GM21367 (cell line): Measurements from ENCODE around the gene ZC3H10.
"Not testable (repeated sequence)": the region's sequence is repeated elsewhere in the genome, so short reads cannot be mapped to it uniquely, and the experiment has no call there.

Experiments
- ATAC-seq: cut with Tn5 transposase; IDR thresholded peaks from one replicate; pipeline ENCODE4 v1.9.1; 2021; ENCODE audit not compliant: unreplicated experiment

Gene ZC3H10, protein sequence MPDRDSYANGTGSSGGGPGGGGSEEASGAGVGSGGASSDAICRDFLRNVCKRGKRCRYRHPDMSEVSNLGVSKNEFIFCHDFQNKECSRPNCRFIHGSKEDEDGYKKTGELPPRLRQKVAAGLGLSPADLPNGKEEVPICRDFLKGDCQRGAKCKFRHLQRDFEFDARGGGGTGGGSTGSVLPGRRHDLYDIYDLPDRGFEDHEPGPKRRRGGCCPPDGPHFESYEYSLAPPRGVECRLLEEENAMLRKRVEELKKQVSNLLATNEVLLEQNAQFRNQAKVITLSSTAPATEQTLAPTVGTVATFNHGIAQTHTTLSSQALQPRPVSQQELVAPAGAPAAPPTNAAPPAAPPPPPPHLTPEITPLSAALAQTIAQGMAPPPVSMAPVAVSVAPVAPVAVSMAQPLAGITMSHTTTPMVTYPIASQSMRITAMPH

DNA sequence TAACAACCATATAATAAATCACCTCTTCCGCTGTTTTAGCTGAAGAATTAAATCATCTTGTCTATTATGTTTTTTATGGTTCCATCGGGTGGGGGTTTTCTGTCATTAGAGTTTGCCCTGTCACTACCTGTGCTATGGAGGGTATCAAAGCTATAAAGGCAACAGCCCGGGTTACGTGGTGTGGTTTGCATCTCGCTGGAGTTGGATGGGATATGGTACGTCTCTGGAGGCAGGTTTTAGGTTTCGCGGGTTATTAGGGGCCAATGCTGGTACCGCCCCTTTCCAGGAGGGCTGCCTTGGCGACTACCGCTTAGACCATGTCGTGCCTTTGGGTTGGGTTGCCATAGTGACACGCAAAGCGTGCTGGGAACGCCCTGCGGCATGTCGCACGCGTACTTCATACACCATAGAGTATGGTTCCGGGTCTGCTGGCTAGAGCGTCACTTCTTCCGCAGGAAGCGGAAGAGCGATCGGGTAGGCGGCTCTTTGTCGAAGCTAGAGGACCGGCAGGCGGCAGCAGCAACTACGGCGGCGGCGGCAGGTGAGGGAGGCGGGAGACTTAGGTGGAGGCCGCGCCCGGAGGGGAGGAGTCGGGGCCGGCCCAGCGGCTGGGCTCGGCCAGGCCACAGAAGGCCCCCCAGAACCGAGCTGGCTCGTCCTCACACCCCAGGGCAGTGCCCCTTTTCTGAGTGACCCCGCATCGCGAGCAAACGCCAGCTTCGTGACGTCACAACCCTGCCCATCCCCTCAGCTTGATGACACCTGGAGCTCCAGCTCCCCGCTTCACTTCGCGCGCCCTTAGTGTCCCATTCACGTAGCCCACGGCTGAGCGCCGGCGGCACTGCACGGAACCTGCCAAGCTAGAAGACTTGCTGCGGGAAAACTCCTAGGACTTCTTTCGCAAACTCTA, at the start of gene ZC3H10:
TSS of gene ZC3H10 (plus strand) at position 489 of the 910 bp plus-strand sequence. CDS start 2,297 bp downstream, outside the sequence.
- ATAC-seq: peak; percentile 67

DNA sequence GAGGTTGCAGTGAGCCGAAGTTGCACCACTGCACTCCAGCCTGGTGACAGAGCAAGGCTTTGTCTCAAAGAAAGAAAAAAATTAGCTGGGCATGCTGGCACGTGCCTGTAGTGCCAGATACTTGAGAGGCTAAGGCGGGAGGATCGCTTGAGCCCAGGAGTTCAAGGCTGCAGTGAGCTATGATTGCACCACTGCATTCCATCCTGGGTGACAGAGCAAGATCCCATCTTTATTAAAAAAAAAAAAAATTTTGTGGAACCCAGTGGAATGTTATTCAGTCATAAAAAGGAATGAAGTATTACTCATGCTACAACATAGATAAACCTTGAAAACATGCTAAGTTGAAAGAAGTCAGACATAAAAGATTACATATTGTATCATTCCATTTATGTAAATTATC, 46.4 kb upstream of the ZC3H10 start:
- no peak for ATAC-seq

DNA sequence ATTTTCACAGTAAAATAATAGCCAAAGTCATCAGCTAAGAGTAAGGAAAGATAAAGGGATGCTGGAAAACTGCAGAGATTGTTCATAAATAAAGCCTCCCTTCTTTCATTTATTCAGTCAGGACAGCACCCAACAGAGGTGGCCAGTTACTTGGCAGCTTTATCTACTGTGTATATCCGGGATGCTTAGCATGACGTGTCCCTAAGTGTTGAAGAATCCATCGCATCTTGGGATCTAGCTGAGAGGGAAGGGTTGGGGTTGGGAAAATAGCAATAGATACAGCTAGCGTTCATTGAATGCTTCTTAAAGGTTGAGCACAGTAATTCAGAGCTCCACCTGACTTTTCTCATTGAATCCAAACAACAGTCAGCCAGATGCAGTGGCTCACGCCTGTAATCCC, 43.7 kb upstream of the ZC3H10 start:
- ATAC-seq: no peak

DNA sequence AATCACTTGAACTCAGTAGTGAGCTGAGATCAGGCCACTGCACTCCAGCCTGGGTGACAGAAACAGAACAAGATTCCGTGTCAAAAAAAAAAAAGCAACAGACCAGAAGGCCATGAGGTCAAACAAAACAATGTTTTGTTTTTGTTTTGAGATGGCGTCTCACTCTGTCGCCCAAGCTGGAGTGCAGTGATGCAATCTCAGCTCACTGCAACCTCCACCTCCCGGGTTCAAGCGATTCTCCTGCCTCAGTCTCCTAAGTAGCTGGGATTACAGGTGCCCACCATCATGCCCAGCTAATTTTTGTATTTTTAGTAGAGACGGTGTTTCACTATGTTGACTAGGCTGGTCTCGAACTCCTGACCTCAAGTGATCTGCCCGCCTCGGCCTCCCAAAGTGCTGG, 40.1 kb upstream of the ZC3H10 start:
- not testable (repeated sequence) for ATAC-seq

DNA sequence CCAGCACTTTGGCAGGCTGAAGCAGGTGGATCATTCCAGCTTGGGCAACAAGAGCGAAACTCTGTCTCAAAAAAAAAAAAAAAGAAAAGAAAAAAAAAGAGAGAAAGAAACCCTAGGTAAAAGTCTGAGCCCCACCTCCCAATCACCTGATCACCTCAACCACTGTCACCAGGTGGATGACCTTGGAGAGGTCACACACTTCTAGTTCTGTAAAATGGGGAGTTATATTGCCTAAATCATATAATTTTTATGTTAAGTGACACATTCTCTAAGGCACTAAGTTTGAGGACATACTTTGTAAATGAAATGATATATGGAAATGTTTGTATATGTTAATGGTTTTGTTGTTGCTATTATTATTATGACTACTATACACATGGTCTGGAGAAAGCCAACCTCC, 39.6 kb upstream of the ZC3H10 start:
- no peak for ATAC-seq

DNA sequence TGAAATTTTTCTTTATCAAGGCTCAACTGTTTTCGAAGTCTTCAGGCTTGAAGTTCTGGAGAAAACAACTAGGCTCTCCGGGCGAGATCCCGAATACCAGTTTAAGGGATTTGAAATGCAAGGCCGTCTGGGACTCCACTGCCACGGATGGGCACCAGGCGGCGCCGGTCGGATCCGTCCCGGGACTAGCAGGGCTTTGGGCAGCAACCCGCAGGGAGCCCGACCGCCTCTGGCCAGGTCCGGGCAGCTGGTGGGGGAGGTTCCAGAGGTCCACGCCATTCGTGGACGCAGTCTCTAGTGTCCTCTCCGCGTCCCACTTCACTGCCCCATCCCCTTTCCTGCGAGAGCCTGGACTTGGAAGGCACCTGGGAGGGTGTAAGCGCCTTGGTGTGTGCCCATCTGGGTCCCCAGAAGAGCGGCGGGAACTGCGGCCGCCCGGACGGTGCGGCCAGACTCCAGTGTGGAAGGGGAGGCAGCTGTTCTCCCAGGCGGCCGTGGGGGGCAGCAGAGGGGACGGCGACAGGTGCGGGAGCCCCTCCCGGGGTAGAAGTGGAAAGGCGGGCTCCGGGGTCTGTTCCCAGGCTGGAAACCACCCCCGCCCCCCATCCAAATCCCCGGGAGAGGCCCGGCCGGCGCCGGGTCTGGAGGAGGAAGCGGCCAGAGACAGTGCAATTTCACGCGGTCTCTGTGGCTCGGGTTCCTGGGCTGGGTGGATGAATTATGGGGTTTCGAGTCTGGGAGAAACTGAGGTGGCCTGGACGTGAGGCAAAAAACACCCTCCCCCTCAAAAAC, 38.9 kb upstream of the ZC3H10 start:
- ATAC-seq: no peak

DNA sequence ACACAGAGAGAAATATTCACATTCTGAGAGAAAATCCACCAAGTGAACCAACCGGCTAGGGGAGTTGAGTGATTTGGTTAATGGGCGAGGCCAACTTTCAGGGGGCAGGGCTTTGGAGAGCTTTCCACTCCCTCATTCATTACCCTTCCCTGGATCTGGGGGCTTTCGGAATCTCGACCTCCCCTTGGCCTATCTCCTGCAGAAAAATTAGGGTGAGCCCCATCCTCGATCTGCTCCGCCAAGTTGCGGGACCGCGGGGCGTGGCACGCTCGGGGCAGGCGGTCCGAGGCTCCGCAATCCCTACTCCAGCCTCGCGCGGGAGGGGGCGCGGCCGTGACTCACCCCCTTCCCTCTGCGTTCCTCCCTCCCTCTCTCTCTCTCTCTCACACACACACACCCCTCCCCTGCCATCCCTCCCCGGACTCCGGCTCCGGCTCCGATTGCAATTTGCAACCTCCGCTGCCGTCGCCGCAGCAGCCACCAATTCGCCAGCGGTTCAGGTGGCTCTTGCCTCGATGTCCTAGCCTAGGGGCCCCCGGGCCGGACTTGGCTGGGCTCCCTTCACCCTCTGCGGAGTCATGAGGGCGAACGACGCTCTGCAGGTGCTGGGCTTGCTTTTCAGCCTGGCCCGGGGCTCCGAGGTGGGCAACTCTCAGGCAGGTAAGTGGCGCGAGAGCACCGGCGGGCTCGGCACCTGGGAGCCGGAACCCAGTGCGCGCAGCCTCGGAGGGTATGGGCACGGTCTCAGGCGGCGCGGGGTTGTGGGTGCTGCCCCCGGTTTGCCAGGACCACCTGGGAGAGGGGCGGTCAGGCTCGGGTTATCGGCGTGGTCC, 38.1 kb upstream of the ZC3H10 start, which contains the start of gene ERBB3:
TSS of gene ERBB3 (plus strand) at position 443 of the 833 bp plus-strand sequence. CDS start at position 579, 136 bp downstream.
- no peak for ATAC-seq

DNA sequence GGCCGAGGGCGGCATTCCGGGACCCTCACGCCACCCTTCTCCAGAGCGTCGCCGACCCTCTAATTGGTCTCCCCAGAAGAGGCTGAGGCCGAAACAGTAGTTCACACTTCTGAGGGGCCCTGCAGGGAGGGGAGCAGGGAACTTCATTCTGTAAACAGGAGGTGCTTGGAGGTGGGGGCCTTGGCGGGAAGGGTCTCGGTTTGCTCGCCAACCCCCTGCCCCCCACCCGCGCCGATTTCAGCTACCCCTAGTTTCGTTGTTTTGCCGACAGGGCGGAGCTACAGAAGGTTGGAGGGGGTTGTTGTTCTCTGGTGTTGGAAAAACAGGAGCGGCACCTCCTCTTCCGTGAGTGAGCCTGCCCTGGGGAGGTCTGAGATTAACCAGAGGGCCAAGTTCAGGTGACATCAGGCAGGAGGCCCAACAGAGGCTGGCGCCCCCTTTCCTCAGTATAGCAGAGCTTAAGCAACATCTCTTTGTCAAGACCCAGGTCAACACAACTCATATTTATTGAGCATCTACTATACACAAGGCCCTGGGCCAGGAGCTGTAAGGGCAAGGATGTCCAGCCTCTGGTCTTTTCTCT, 37.4 kb upstream of the ZC3H10 start:
- ATAC-seq: no peak

DNA sequence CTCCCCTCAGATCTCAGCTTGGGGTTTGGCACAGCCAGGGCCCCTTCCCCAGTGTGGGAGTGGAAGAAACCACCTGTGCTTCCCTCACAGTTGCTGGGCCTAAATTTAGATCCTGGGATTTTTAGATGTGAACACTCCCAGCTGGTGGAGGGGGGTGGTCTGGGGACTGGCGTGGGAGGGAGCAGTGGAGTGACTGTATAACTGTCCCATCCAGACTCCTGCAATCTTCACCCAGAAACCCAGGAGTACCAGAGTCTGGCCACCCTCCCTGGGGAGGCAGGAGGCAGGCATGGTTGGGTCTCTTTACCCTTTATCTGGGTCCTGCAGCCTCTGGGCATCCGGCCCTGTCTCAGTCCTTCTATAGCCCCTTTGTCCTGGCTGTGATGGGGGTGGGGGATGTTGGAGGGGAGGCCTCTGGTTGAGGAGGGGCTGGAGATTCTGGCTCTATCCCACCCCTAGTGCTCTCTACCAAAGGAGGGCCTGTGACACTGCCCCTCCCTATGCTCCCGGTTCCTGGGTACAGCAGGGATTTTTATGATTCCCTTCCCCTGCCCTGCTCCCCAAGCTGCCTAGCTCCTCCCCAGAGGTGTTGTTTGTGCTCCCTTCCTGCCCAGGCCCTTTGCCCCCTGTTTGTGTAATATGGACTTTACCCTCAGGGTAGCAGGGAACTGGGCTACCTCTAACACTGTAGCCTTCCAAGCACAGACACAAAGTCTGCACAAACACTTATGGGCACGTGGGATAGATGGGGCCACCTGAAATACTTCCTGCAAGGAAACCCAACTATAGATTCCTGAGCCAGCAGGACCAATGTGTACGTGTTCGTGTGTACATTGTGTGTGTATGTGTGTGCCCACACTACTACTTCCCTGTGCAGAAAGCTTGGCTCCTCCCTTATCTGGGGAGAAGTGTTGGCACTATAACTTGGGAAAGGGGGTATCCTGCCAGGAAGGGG, 36.4 kb upstream of the ZC3H10 start:
- no peak for ATAC-seq

DNA sequence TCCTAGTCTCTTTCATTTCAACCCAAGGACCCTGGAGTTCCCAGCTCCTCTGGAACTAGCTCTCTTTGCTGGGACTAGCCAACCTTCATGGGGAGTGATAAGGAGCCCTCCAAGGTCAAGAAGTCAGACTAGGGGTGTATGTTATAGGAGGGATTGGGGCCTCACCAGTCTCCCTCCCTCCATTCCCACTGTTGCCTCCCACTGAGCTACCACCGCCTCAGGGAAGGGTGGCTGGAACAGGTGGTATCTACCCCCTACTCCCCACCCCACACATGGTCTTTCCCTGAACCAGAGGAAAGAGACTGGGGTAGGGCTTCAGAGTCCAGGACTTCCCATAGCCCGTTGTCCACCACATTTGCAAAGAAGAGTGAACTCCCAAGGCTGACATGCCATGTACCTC, 35.7 kb upstream of the ZC3H10 start:
- ATAC-seq: no peak

DNA sequence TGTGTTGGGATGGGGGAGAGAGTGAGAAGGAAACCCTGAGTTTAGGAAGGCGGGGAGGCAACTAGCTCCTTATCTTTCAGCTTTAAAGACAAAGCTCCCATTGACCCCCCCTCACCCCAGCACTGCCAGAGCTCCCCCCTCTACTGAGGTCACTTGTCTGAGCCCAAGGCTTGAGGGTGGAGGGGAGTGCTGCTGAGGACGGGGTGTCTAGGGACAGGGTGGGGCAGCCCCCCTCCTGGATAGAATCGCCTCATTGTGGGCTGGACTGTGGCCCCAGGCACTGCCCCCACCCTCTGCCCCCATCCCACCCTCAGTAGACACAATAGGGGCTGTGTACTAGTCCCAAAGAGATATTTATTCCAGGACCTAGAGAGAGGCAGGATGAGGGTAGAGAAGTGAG, 35.1 kb upstream of the ZC3H10 start:
- no peak for ATAC-seq

DNA sequence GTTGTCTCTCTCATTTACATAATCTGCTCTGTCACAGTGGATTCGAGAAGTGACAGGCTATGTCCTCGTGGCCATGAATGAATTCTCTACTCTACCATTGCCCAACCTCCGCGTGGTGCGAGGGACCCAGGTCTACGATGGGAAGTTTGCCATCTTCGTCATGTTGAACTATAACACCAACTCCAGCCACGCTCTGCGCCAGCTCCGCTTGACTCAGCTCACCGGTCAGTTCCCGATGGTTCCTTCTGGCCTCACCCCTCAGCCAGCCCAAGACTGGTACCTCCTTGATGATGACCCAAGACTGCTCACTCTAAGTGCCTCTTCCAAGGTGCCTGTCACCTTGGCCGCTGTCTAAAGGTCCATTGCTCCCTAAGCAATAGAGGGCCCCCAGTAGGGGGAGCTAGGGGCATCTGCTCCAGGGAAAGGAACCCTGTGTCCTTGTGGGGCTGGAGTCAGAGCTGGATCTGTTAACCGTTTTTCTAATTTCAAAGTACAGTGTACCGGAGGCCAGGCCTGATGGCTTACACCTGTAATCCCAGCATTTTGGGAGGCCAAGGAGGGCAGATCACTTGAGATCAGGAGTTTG, 33.0 kb upstream of the ZC3H10 start:
- no peak for ATAC-seq

DNA sequence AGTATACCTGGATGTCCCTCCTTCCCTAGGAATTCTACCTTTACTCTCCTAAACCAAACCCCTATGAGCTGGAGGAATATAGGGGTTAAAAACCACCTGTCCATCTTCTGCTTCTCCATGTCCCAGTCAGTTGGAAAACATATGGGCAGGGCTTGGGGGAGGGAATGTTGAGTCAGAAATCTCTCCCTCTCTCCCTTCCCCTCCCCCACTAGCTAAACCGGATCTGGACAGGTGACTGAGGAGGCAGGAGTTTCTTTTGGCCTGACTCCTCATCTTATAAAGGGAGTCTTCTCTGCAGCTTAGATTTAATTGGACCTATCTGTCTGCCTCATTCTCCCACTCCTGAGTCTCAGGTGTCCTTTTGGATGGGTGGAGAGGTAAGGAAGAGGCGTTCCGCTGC, 32.0 kb upstream of the ZC3H10 start:
- ATAC-seq: no peak

DNA sequence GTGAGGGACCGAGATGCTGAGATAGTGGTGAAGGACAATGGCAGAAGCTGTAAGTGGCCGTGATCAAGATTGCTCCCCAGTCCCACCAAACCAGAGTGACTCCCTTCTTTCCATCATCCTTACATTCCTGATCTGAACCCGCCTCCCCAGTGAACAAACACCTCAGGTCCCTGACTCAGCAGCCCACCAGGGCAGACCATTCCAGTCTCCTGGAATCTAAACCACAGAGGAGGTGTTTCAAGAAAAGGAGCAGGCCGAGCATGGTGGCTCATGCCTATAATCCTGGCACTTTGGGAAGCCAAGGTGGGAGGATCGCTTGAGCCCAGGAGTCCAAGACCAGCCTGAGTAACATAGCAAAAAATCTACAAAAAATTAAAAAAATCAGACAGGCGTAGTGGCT, 31.5 kb upstream of the ZC3H10 start:
- no peak for ATAC-seq

DNA sequence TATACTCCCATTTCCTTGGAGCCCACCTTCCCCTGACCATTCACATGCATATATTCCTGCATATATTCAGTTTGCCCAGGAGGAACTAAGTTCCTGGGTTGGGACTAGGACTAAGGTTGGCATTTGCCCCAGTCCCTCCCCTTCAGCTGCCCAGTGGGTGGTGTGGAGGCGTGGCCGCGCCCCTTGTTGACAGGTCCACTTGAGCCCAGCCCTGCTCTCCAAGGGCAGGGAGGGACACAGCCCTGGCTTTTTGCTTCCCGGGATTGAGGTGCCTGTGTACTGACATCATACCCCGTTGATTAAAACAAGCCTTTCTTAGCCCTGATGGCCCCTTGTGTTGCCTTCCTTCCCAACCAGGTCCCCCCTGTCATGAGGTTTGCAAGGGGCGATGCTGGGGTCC, 30.8 kb upstream of the ZC3H10 start:
- ATAC-seq: no peak

DNA sequence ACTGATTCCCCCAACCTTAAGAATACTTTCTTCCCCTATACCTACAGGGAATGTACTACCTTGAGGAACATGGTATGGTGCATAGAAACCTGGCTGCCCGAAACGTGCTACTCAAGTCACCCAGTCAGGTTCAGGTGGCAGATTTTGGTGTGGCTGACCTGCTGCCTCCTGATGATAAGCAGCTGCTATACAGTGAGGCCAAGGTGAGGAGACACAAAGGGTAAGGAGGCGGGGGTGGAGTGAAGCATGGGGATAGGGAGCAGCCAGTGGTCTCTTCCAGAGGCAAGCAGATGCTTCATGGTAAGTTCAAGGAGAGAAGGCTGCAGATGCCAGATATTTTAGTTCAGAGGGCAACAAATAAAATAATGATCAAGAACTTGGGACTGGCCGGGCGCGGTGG, 20.3 kb upstream of the ZC3H10 start:
- no peak for ATAC-seq

DNA sequence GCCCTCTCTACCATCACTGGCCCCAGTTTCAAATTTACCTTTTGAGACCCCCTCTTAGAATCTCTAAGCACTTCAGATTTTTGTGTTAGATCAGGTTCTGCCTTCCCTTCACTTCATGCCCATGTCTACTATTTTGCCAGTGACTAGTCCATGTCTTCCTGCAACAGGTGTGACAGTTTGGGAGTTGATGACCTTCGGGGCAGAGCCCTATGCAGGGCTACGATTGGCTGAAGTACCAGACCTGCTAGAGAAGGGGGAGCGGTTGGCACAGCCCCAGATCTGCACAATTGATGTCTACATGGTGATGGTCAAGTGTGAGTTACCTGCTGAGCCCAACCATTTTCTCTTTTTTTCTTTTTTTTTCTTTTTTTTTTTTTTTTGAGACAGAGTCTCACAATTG, 19.5 kb upstream of the ZC3H10 start:
- no peak for ATAC-seq

DNA sequence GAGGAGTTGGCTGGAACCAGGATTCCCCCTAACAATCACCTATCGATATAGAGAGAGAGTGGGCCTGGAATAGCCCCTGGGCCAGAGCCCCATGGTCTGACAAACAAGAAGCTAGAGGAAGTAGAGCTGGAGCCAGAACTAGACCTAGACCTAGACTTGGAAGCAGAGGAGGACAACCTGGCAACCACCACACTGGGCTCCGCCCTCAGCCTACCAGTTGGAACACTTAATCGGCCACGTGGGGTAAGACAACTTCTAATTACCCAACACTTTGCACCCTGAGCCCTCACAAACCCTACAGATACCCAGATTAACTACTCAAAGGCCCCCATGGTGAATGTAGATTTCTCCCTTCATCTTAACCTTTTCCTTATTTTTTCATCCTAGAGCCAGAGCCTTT, 18.3 kb upstream of the ZC3H10 start:
- no peak for ATAC-seq
